Epithelial cell of esophagus (primary cell): ENCODE measurements around the gene ARIH1.
A peak's percentile ranks its signal among the peaks of the same experiment; 100 is the strongest.
"Not testable (repeated sequence)": the region's sequence is repeated elsewhere in the genome, so short reads cannot be mapped to it uniquely, and the experiment has no call there.

Source experiments
- DNase-seq: peaks from one replicate; pipeline ENCODE4 v3.0.0; 2010; ENCODE audit warnings: low read depth
- H3K4me3 ChIP-seq: 2 replicates; pipeline ENCODE4 v1.5.1; 2011; ENCODE audit warnings: mild to moderate bottlenecking, low read length, control low read depth
- CTCF ChIP-seq: IDR thresholded peaks from 2 replicates; pipeline ENCODE4 v1.5.1; 2011; ENCODE audit warnings: low read depth, mild to moderate bottlenecking, low read length, control low read depth, inconsistent platforms; ENCODE audit not compliant: insufficient read depth; ENCODE audit errors: missing control alignments

The ARIH1 gene

DNA sequence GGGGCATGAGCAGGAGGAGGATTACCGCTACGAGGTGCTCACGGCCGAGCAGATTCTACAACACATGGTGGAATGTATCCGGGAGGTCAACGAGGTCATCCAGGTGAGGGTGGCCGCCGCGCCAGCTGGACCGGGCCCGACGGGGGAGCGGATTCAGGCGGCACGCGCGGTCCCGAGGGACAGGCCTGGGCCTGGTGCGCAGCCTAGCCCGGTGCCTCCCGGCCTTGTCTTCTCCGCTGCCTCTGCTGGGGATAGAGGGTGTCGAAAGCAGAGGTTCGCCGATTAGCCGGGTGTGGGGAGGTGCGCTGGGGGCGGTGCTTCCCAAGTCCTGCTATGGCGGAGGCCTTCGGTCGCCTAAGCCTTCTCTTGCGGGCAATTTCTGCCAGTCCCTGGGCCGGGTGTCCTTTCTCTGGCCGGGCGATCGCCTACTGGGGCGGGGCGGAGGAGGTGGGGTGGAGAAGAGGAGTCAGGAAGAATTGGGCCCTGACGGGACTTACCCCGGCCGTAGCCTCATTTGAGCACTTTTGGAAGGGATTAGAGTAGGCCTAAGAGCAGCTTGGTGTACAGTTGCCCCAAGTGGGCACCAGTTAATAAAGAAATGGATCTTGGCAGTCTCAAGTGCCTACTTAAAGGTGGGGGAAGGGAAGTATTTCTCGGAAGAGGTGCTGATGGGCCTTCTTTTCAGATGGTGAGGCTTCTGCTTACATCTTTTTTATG, 940 bp downstream of the ARIH1 start:
- peak overlapping the region; percentile 82 for H3K4me3 ChIP-seq
- DNase-seq, result peak; percentile 88
- TF ChIP-seq CTCF, result no peak

DNA sequence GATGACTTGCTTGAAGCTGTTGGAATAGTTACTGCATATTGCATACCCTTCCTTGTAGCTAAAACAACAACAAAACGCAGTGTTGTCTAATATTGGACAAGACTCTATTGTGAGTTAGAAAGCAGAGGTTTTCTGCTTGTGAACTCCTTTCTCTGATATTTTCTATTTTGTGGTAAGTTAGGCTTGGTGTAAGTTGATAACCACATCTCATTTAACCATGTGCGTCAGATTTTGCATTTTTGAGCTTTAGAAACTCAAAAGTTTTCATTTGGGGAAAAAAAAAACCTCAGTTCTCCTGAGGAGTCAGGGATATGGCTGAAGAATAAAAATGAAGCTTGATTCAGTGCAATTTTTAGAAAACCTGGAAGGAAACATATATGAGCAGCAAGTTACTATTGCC, 1.5 kb downstream of the ARIH1 start:
- H3K4me3 ChIP-seq, result peak overlapping the region; percentile 82
- TF ChIP-seq CTCF, result no peak
- DNase-seq, result no peak

DNA sequence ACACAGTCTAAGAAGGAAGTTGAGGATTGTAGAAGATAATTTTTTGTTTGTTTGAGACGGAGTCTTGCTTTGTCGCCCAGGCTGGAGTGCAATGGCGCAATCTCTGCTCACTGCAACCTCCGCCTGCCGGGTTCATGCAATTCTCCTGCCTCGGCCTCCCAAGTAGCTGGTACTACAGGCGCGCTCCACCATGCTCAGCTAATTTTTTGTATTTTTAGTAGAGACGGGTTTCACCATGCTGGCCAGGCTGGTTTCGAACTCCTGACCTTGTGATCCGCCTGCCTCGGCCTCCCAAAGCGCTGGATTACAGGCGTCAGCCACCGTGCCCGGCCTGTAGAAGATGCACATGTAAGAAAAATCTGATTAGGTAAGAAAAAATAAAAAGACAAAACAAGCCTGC, 2.2 kb downstream of the ARIH1 start:
- DNase-seq, result not testable (repeated sequence)
- H3K4me3 ChIP-seq, result peak overlapping the region; percentile 82

GRCh38 chr15:72481015-72481659, 7.0 kb downstream of the ARIH1 start:
- H3K4me3 ChIP-seq, result no peak overlapping the region
- TF ChIP-seq CTCF, result no peak
- no peak for DNase-seq

DNA sequence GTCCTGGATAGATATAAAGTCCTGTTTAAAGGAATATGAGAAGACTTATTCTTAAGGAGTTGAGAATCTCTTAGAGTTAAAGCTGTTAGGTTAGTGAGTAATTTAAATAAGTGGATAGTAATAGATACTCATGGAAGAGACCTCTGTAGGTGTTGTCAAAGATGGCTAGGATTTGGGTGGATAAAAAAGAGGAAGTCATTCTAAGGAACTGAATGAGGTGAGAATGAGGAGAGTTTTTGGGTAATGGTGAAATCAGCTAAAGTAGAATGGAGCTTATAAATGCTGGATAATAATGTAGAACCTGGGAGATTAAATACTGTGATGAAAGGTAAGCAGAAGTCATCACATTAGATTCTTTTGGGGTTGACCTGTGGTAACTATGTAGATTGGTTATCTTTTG, 8.1 kb downstream of the ARIH1 start:
- DNase-seq, result no peak
- H3K4me3 ChIP-seq, result no peak overlapping the region
- TF ChIP-seq CTCF, result no peak

DNA sequence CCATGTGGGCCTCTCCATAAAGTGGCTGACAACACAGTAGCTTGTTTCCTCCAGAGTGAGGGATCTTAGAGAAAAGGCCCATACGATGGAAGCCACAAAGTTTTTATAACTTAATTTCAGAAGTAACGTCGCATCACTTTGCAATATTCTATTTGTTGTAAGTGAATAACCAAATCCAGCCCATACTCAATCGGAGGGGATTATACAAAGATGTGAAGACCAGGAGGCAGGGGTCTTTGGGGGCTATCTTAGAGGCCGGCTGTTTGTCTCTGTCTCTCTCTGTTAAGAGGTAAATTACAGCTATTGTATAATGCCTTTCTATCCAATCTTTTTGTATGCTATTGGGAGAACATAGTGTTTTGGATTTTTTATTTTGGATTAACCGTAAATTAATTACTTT, 9.1 kb downstream of the ARIH1 start:
- no peak for DNase-seq
- no peak overlapping the region for H3K4me3 ChIP-seq
- TF ChIP-seq CTCF, result no peak

DNA sequence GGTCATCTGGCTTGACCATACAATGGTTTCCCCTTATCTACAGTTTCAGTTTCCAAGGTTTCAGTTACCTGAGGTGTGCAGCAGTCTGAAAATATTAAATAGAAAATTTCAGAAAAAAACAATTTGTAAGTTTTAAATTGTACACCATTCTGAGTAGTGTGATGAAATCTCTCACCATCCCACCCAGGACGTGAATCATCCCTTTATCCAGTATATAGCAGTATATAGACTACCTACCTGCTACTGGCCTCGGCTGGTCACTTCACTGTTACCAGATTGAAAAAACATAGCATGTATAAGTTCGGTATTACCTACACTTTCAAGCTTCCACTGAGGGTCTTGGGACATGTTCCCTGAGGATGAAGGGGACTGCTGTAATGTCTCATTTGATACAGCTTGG, 12.0 kb downstream of the ARIH1 start:
- H3K4me3 ChIP-seq, result no peak overlapping the region
- DNase-seq, result peak; percentile 27
- no peak for TF ChIP-seq CTCF
